Activated naive CD4-positive, alpha-beta T cell (primary cell): Measurements from ENCODE around the gene SBF2.
"Not testable (repeated sequence)": the region's sequence is repeated elsewhere in the genome, so short reads cannot be mapped to it uniquely, and the experiment has no call there.

Experiments
- DNase-seq, 4 experiments: peaks; one replicate each; lab custom pipeline; 2025; lab: John Stamatoyannopoulos, UW

Gene SBF2

GRCh38 chr11:10117709-10118351 is 176.2 kb downstream of the SBF2 start:
- no peak for DNase-seq

- DNase-seq, result no peak
These were observed 177.4 kb downstream of the SBF2 start for GRCh38 chr11:10116588-10116987.

GRCh38 chr11:10114593-10115404 is 179.2 kb downstream of the SBF2 start:
- no peak for DNase-seq

GRCh38 chr11:10113852-10114251 is 180.2 kb downstream of the SBF2 start:
- no peak for DNase-seq

- no peak for DNase-seq
These were observed 184.2 kb downstream of the SBF2 start for GRCh38 chr11:10109806-10110205.

- no peak for DNase-seq
These were observed 184.9 kb downstream of the SBF2 start for GRCh38 chr11:10108915-10109680.

GRCh38 chr11:10107497-10107896 is 186.5 kb downstream of the SBF2 start:
- no peak for DNase-seq

- no peak for DNase-seq
These were observed 196.4 kb downstream of the SBF2 start for GRCh38 chr11:10097615-10098014.

- no peak for DNase-seq
These were observed 197.0 kb downstream of the SBF2 start for GRCh38 chr11:10096987-10097386.

GRCh38 chr11:10095412-10096208 is 198.4 kb downstream of the SBF2 start:
- no peak for DNase-seq

- no peak for DNase-seq
These were observed 201.6 kb downstream of the SBF2 start for GRCh38 chr11:10092426-10092825.

- DNase-seq, result no peak
These were observed 202.5 kb downstream of the SBF2 start for GRCh38 chr11:10091314-10092045.

- DNase-seq, result not testable (repeated sequence)
These were observed 206.1 kb downstream of the SBF2 start for GRCh38 chr11:10087923-10088225.

- DNase-seq, result no peak
These were observed 206.7 kb downstream of the SBF2 start for GRCh38 chr11:10087186-10087922.

- DNase-seq, result no peak
These were observed 213.9 kb downstream of the SBF2 start for GRCh38 chr11:10080138-10080537.

- DNase-seq, result no peak
These were observed 217.4 kb downstream of the SBF2 start for GRCh38 chr11:10076458-10077141.

- no peak for DNase-seq
These were observed 218.9 kb downstream of the SBF2 start for GRCh38 chr11:10075141-10075540.

GRCh38 chr11:10072841-10073240 is 221.2 kb downstream of the SBF2 start:
- DNase-seq, result no peak

- no peak for DNase-seq
These were observed 221.9 kb downstream of the SBF2 start for GRCh38 chr11:10072142-10072541.

- no peak for DNase-seq
These were observed 226.3 kb downstream of the SBF2 start for GRCh38 chr11:10067629-10068300.
